ENCODE measurements around the gene FUT6. TPM values are rescaled to one million over a fixed set of nuclear protein-coding genes. Genes with fewer than 3 reads are reported as not detected.
"Not testable (repeated sequence)": the region's sequence is repeated elsewhere in the genome, so short reads cannot be mapped to it uniquely, and the experiment has no call there.

The FUT6 gene
- total and polyA plus RNA-seq, 2 donors from 2014 or later = 13.0 to 58.4 TPM

GRCh38 chr19:5844456-5845433 is 5.2 kb upstream of the FUT6 start:
- no peak for DNase-seq
- no peak for TF ChIP-seq CTCF (IDR thresholded peaks at IDR 0.05; ENCODE audit: borderline replicate concordance, extremely low read depth, insufficient read depth)
- intact Hi-C loops (cut with DNase I) = no loop called here
- Histone ChIP-seq H3K27ac (ENCODE audit: low read depth in 2 of 2, low read length in 2 of 2) (no peak overlapping the region), H3K27me3 (ENCODE audit: control insufficient read depth, insufficient read depth, low read length) (no peaks in the 10 kb centered on the region), H3K4me1 (ENCODE audit: control insufficient read depth in 2 of 3, insufficient read depth in 2 of 3, low read depth in 1 of 3, low read length in 3 of 3) (no peaks in the 10 kb centered on the region), H3K9ac (ENCODE audit: low read length in 3 of 3) (no peak overlapping the region), H3K36me3 (ENCODE audit: control insufficient read depth in 2 of 3, insufficient read depth in 3 of 3, low read length in 3 of 3) (no peaks in the 10 kb centered on the region), H3K9me3 (ENCODE audit: control insufficient read depth in 2 of 3, insufficient read depth in 1 of 3, low read length in 3 of 3) (no peaks in the 10 kb centered on the region), H3K4me3 (ENCODE audit: low read length in 3 of 3) (no peak overlapping the region)
- no peak for FAIRE-seq

- no peaks in the 10 kb centered on the region for H3K4me1 ChIP-seq (ENCODE audit: control insufficient read depth in 2 of 3, insufficient read depth in 2 of 3, low read depth in 1 of 3, low read length in 3 of 3)
- TF ChIP-seq CTCF (IDR thresholded peaks at IDR 0.05; ENCODE audit: borderline replicate concordance, extremely low read depth, insufficient read depth) = no peak
- no peaks in the 10 kb centered on the region for H3K27me3 ChIP-seq (ENCODE audit: control insufficient read depth, insufficient read depth, low read length)
- H3K4me3 ChIP-seq (ENCODE audit: low read length in 3 of 3) = no peak overlapping the region
- no peak overlapping the region for H3K9ac ChIP-seq (ENCODE audit: low read length in 3 of 3)
- intact Hi-C loops (cut with DNase I) = no loop called here
- H3K9me3 ChIP-seq (ENCODE audit: control insufficient read depth in 2 of 3, insufficient read depth in 1 of 3, low read length in 3 of 3) = no peaks in the 10 kb centered on the region
- no peak overlapping the region for H3K27ac ChIP-seq (ENCODE audit: low read depth in 2 of 2, low read length in 2 of 2)
- DNase-seq (peak in 1 of 5 donors; percentile 30), FAIRE-seq (no peak)
- H3K36me3 ChIP-seq (ENCODE audit: control insufficient read depth in 2 of 3, insufficient read depth in 3 of 3, low read length in 3 of 3) = no peaks in the 10 kb centered on the region
Observed at GRCh38 chr19:5843295-5843927, 3.9 kb upstream of the FUT6 start.

- FAIRE-seq; intact Hi-C loops (cut with DNase I); H3K4me1 ChIP-seq (ENCODE audit: control insufficient read depth in 2 of 3, insufficient read depth in 2 of 3, low read depth in 1 of 3, low read length in 3 of 3); H3K9me3 ChIP-seq (ENCODE audit: control insufficient read depth in 2 of 3, insufficient read depth in 1 of 3, low read length in 3 of 3); DNase-seq; H3K9ac ChIP-seq (ENCODE audit: low read length in 3 of 3); H3K36me3 ChIP-seq (ENCODE audit: control insufficient read depth in 2 of 3, insufficient read depth in 3 of 3, low read length in 3 of 3); H3K27me3 ChIP-seq (ENCODE audit: control insufficient read depth, insufficient read depth, low read length); H3K4me3 ChIP-seq (ENCODE audit: low read length in 3 of 3): not testable (repeated sequence)
- peak overlapping the region in 1 of 2 donors; percentile 78 for H3K27ac ChIP-seq (ENCODE audit: low read depth in 2 of 2, low read length in 2 of 2)
Observed at GRCh38 chr19:5841735-5842111, 2.2 kb upstream of the FUT6 start.
